GM18858 (cell line): ENCODE results near the gene TOP1.
"Not testable (repeated sequence)": the region's sequence is repeated elsewhere in the genome, so short reads cannot be mapped to it uniquely, and the experiment has no call there.

Experiments used
- ATAC-seq: cut with Tn5 transposase; IDR thresholded peaks from one replicate; pipeline ENCODE4 v1.9.1; 2021; ENCODE audit not compliant: unreplicated experiment

The TOP1 gene

DNA sequence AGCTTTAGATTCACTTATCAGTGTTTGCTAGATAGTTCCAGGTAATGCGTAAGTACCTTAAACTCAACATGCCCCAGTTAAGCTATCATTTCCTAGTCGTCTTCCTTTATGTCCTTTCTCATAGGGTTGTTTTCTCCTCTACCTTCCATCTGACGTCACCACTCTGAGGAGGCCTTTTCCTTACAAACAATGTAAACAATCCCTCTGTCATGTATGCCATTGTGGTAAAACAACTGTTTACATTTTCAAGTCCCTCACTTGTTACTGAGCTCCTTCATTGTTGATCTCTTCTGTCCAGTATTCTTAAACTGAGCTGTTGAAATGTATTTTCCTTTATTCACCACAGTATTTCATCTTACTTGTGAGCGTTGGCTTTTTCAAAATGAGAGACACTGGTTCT lies 63.3 kb downstream of the TOP1 start:
- ATAC-seq: no peak

DNA sequence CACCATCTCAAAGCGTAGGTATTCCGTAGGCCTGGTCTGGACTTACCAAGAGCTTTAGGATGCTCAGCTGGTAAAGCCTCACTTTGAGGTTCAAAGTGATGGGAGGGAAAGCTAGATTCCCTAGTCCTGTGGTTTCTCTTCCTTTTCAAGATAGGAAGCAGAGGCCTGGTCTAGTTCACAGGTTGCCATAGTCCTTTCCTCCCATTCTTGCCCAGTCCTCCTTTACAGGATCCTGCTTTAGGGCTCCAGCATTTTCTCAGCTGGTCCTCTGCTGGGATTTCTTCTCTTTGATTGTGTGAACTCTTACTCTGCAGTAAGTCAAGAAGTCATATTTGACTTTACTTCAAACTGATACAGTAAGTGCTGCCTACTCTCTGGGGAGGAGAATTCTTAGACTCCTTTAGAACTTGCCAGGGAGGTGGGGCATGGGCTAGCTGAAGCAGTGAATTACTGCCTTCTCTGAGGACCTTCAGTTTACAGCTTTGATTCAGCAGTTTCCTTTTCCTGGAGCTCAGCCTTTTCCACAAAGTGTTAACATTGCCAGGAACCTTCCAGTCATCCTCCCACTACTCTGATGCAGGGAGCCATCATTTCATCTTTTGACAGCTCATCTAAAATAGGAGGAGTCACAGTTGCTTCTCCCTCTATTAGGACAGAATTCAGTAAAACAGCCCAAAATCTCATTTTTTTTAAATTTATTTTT lies 65.9 kb downstream of the TOP1 start:
- no peak for ATAC-seq

DNA sequence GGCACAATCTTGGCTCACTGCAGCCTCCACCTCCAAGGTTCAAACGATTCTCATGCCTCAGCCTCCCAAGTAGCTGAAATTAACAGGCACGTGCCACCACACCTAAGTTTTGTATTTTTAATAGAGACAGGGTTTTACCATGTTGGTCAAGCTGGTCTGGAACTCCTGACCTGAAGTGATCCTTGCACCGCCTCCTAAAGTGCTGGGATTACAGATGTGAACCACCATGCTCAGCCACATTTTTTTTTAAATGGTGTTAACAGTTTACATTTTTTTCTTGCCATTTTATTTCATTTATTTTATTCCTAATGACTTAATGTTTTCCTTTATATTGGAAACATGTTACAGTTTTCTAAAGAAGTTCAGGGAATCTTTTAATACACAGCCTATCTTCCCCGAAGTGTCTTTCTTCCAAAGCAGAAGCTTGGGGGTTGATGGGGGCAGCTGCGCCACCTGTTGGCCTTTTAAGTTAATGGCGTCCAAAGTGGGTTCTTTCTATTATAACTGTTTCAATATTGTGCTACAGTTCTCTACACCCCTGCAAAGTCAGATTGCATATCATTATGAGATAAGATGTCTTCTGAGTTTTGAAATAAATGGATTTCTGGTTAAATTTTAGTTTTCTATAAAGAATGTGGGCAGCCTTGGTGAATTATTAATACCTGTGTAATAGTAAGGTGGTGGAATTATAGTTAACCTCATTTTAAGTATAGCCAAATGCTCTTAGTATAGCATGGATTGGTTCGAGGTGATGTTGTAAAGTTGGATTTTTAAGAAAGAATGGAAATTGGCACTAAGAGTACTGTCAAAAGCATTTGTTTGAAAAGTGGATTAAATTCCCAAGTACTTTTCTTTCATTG lies 66.7 kb downstream of the TOP1 start:
- no peak for ATAC-seq

DNA sequence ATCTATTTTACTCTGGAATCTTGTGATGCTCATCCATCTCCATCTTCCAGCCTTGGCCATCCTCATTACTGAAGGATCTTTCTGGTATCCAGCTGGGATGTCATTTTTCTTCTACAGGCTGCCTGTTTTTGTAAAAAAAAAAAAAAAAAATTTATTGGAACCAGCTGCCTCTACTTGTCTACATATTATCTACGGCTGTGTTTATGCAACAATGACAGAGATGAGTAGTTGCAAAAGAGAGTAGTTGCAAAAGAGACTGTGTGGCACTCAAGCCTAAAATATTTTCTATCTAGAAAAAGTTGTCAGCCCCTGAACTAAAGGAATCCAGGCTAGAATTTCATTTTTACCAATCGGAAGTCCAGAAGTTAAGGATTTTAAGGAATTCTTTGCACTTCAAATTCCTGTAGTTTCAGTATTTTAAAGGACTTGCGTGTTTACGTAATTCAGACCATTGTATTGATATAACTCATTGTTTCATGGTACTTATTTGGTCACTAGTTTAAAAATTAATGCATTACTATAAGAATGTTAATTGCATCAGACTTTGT lies 70.2 kb downstream of the TOP1 start:
- ATAC-seq: no peak

DNA sequence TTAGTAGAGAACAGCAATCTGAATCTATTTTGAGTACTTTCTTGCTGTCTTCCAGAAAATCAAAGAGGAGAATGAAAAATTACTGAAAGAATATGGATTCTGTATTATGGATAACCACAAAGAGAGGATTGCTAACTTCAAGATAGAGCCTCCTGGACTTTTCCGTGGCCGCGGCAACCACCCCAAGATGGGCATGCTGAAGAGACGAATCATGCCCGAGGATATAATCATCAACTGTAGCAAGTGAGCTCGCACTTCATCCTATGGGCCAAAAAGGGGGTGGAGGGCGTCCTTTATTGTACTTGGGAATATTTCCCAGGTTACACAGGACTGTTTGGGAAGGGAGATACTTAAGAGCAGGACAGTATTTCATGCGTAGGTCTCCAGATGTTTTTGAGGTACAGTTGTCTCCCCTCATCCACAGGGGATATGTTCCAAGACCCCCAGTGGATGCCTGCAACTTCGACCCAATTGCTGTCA lies 71.4 kb downstream of the TOP1 start:
- no peak for ATAC-seq

DNA sequence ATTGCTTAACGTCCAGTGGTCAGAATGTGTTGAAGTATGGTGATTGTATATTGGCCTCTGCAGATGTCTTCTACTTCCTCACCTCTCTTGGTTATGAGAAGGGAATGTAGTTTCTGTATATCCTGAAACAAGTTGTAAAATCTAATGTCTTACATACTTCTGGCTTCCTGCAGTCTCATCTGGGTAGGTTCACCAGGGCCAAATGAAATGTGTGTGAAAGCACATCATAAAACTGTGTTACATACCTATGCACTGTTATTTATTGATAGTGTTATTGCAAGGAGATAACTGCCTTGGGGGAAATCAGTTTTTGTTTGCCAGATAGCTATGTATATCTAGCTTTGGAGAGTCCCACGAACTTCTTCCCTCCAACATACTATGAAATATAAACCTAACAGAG lies 73.0 kb downstream of the TOP1 start:
- ATAC-seq: no peak

DNA sequence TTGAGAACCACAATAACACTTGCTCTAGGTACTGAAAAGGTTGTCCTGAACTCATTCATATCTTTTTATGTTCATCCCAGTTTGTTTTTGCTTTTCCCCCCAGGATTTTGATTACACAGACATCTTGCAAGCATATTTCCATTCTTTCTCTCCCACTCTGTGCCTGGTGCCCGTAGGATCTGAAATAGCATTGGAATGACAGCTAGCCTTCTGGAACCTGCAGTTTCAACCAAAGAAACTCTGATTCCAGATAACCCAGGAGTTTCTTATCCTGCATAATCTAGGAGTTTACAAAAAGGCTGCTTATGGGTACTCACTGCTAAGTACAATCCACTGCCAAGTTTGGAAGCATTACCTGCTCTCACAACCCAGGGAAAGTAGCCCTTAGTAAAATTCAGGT lies 79.9 kb downstream of the TOP1 start:
- ATAC-seq: no peak

DNA sequence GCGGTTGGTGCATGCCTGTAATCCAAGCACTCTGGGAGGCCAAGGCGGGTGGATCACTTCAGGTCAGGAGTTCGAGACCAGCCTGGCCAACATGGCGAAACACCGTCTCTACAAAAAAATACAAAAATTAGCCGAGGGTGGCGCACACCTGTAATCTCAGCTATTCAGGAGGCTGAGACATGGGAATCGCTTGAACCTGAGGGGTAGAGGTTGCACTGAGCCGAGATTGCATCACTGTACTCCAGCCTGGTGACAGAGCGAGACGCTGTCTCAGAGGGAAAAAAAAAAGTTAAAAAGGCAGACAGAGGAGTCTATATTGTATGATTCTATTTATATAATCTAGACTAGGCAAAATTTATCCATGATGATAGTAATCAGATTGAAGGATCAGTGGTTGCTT lies 81.4 kb downstream of the TOP1 start:
- ATAC-seq: no peak

DNA sequence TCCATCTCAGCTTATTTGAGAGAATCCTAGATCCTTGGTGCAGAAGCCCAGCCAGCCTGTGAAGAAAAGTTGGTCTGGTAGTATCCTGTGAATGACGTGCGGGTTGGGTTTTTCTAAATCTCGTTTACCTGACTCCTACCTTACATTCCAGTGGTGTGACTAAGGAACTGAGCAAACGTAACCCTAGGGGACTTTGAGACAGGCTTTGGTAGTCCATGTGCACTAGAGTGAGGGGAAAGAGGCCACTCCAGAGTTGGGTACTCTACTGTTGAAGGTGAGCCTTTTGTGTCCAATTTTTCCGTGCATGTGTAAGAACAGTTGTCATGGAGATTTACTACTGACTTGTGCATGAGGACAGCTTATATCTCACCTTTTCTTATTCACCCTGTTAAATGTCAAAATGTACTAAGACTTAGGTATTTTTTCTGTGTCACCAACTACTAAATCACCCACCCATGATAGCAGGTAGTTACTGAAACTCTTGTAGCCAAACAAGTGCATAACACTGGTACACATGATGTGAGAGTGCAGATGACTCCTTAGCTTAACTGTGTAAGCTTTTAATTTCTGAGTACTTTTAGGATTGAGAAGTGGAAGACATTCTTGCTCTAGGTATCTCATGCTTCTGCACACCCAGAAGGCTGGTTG lies 82.4 kb downstream of the TOP1 start:
- ATAC-seq: no peak

DNA sequence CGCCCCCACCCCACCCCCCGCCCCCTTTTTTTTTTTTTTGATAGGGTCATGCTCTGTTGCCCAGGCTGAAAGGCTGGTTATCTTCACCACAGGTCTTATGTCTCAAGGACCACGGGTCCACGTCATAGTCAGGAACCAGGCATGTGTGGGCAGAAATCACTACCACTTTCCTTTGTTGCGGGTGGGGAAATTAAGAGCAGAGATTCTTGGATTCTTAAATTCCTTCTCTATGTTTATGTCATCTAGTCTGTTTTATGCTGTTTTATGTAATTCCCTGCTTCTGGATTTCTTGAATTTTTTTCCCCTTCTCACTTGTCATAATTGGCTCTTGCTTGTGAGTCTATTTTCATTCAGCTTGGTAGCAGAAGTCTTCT lies 82.9 kb downstream of the TOP1 start:
- no peak for ATAC-seq

DNA sequence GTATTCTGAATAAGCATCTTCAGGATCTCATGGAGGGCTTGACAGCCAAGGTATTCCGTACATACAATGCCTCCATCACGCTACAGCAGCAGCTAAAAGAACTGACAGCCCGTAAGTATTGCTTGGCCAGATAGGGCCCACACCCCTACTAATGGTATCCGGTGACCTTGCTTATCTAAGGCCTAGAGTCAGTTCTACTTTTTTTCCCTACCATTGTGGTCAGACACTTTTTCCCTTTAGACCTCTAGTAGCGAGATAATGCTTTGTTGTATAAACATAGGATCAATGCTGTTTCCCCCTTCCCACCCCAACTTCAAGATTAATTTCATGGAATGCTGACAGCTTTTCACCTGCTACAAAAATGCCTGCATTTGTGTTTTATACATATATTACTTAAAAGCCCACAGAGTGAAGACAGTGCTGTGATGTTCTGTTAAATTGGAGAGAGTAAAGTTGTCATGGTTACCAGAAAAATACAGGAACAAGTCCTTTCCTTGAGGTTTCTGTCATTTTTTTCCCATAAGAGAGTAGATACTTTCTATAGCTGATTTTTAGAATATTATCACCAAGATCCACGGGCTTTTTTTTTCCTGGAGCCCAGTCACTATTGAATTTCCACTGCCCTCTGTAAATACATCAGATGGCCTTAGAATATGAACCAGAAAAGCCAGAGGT lies 87.8 kb downstream of the TOP1 start:
- no peak for ATAC-seq

DNA sequence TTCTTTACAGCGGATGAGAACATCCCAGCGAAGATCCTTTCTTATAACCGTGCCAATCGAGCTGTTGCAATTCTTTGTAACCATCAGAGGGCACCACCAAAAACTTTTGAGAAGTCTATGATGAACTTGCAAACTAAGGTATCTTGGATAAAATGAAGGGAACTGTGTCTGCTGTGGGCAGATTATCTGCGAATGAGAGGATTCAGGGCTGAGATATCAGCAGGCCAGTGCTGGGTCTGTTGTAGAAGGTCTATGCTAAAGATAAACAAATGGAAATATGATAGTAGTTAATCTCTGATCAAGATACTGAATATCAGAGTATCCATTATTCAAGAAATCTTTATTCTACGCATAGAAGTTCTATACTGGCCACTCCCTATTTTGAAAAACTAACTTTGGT lies 89.5 kb downstream of the TOP1 start:
- ATAC-seq: not testable (repeated sequence)

DNA sequence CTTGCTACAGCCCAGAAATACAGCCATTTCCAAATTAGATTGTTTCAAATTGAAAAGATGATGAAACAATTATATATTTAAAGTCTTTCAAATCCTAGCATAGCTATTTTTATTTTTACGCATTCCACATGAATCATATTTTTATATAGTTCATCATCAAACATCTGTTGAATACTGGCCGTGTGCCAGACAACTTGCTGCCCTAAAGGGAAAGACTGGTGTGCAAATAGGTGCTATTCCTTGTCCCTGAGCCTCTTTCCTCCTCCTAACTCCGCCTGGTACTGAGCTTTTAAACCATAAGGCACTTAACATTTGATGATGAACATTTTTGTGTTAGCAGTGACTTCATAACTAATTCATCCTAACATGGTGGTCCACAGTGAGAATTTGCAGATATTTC lies 90.0 kb downstream of the TOP1 start:
- ATAC-seq: no peak

DNA sequence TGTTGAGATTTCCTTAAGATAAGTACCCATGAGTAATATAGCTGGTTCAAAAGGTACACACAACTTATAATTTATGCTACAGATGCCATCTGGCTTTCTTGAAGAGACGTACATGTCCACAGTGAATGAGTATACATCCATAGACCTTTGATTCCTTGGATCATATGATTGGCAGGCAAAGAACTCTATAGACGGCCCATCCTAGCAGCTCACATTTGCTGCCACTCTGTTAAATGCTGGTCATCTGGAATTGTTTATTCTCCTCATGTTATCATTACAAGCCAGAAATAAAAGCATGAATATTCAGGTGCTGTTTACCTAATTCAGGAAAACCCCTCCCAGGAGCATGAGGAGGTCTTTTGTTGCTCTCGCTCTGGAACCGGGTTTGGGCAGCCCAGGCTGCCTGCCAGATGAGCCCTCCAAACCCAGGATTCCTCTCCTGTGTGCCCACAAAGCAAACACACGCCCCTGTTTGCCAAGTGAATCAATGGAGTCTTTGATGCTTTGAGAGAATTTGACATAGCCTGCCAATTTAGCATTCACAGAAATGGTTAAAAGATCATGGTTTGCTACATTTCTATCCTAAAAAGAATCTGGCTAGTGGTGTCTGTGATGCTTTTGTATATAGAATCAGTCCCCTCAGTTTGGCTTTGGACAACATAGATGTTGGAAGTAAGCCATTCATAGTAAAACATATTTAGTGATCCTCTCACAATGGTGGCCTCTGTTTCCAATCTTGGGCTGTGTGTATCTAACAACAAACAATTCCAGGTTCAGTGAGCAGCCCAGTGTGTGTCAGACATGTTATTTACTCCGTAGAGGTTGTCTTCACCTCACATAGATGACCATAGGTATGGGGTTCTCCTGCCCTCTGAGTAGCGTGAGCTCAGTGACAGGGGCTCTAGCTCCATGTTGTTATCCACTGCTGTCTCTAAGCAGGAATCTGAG lies 91.3 kb downstream of the TOP1 start:
- no peak for ATAC-seq

DNA sequence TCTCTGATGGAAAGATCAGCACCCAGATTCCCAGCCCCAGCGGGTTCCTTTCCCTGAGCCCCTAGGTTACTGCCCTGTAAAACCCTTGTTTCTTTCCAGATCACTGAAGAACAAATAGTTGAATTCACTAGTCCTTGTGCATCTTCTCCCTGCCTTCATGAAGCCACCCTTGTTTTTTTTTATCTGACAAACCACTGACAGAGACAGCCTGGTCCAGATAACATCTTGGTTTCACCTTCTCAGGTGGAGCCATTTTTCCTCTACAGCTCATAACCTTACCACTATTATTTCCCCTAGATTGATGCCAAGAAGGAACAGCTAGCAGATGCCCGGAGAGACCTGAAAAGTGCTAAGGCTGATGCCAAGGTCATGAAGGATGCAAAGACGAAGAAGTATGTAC lies 92.8 kb downstream of the TOP1 start:
- ATAC-seq: no peak

DNA sequence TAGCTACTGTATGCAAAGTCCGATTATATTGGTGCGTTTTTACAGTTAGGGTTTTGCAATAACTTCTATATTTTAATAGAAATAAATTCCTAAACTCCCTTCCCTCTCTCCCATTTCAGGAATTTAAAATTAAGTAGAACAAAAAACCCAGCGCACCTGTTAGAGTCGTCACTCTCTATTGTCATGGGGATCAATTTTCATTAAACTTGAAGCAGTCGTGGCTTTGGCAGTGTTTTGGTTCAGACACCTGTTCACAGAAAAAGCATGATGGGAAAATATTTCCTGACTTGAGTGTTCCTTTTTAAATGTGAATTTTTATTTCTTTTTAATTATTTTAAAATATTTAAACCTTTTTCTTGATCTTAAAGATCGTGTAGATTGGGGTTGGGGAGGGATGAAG lies 95.0 kb downstream of the TOP1 start:
- ATAC-seq: no peak

DNA sequence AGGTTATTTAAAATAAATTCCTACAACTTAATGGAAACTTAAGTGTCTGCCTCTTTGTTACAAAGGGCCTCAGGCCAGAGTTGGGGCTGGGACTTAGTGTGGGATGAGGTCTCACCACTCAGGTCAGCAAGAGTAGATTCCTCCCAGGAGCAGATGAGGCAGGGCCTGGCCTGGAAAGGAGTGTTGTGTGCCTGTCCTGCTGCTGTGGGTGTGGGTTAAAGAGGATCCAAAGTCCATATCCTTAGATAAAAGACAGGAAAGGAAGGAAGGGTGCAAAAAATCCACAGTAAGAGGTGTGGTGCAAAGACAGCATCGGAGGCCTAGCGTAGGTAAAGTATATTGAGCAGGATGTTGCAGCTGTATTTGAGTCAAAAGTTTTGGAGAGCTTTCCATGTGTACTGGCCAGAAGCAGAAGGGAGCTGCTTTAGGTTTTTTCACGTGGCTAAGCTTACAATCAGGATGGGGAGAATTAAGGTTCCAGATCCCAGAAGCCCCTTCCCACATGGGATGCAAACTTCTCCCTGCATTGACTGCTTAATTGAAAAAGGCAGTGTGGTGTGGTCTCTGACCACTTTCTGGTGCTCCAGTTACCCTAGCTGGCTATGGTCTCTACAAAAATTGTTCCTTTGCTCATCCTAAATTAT lies 96.0 kb downstream of the TOP1 start:
- no peak for ATAC-seq

DNA sequence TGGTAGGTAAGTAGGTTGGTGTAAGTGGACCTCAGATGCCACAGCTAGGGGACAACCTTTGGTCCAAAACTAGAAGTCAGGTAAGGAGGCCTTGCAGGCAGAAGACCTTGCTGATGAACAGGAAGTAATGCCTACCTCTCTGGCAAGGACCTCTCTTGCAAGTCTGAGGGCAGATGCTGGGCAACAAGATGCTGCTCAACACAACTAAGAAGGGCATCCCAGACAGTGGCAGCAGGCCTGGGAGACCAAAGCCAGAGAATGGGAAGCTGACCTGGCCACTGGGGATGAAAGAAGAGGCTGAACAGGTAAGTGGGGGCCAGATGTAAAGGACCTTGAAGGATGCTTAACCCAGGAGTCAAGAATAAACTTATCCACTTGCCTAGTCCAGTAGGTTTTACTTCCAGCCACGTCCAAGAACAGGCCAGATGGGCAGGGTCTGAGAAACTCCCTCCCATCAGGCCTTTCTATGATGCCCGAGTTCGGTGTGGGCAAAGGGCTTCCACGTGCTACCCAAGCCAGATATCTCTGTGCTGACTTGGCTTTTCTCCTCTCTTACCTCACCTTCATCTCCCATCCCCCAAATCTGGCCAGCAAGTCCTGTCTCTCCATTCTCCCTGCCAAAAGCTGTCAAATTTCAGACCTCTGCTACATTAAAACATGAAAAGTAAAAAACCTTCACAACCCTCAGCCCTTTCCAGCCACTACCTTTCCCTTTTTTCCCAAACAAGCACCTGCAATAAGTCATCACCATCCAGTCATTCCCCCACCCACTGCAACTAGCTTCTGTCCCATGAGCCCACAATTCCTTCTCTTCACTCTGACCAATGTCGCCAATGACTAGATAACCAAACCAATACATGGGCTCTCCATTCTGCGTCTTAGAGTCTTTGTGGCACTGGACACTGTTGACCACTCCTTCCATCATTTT lies 97.2 kb downstream of the TOP1 start:
- ATAC-seq: no peak
